DND-41 (cell line): ENCODE measurements around the gene ELF4.

Experiments used
- ATAC-seq: fragments of 200-7000 bp; cut with Tn5 transposase; 3 replicates; pipeline ENCODE4 v1.9.1; 2021; ENCODE audit warnings: low read depth; ENCODE audit not compliant: insufficient read depth
- DNase-seq: peaks from one replicate; pipeline ENCODE4 v3.0.0-alpha.2; 2020
- H2AFZ ChIP-seq: 2 replicates; pipeline ENCODE4 v1.6.0; 2012; ENCODE audit warnings: low read depth, low read length
- H3K27ac ChIP-seq: 2 replicates; pipeline ENCODE4 v1.5.1; 2012; ENCODE audit warnings: low read length, inconsistent platforms
- H3K27me3 ChIP-seq: fragments of 200-600 bp; sonication (generic); 2 replicates; pipeline ENCODE4 v1.6.0; 2012; ENCODE audit warnings: low read length, mild to moderate bottlenecking, inconsistent platforms; ENCODE audit not compliant: insufficient read depth, poor library complexity
- H3K36me3 ChIP-seq: 2 replicates; pipeline ENCODE4 v1.5.1; 2012; ENCODE audit warnings: low read length, inconsistent platforms; ENCODE audit not compliant: insufficient read depth
- H3K4me1 ChIP-seq: 2 replicates; pipeline ENCODE4 v1.5.1; 2012; ENCODE audit warnings: mild to moderate bottlenecking, low read length; ENCODE audit not compliant: insufficient read depth
- H3K4me2 ChIP-seq: 2 replicates; pipeline ENCODE4 v1.6.0; 2012; ENCODE audit warnings: mild to moderate bottlenecking, moderate library complexity, low read length, inconsistent platforms; ENCODE audit not compliant: insufficient read depth
- H3K4me3 ChIP-seq, 2 experiments: fragments of 200-600 bp in 1 of 2; shearing (Covaris generic) in 1 of 2; 2 replicates each; pipeline ENCODE4 v1.5.1; 2012 to 2016; ENCODE audit warnings: inconsistent platforms in 2 of 2, low read length in 2 of 2, mild to moderate bottlenecking in 2 of 2, low read depth in 1 of 2, moderate library complexity in 1 of 2
- H3K79me2 ChIP-seq: 2 replicates; pipeline ENCODE4 v1.6.0; 2012; ENCODE audit warnings: low read length, inconsistent platforms; ENCODE audit not compliant: insufficient read depth
- H3K9ac ChIP-seq: 2 replicates; pipeline ENCODE4 v1.6.0; 2012; ENCODE audit warnings: low read depth, mild to moderate bottlenecking, inconsistent platforms, low read length, moderate library complexity
- H3K9me3 ChIP-seq: 2 replicates; pipeline ENCODE4 v1.5.1; 2012; ENCODE audit warnings: low read length, moderate library complexity, mild to moderate bottlenecking, inconsistent platforms; ENCODE audit not compliant: insufficient read depth, severe bottlenecking
- H4K20me1 ChIP-seq: 2 replicates; pipeline ENCODE4 v1.6.0; 2012; ENCODE audit warnings: low read length; ENCODE audit not compliant: insufficient read depth
- EZH2 ChIP-seq: IDR thresholded peaks from 3 replicates; pipeline ENCODE4 v1.6.1; 2012; ENCODE audit warnings: borderline replicate concordance, low read depth, mild to moderate bottlenecking, moderate library complexity, low read length, inconsistent platforms; ENCODE audit not compliant: severe bottlenecking
- TF ChIP-seq, protein P1 (sequence below): IDR thresholded peaks from 2 replicates; pipeline ENCODE4 v1.5.1; 2012; ENCODE audit warnings: borderline replicate concordance, low read length, moderate library complexity, mild to moderate bottlenecking; ENCODE audit not compliant: poor library complexity, severe bottlenecking; ENCODE audit errors: extremely low read depth

ELF4 gene

DNA sequence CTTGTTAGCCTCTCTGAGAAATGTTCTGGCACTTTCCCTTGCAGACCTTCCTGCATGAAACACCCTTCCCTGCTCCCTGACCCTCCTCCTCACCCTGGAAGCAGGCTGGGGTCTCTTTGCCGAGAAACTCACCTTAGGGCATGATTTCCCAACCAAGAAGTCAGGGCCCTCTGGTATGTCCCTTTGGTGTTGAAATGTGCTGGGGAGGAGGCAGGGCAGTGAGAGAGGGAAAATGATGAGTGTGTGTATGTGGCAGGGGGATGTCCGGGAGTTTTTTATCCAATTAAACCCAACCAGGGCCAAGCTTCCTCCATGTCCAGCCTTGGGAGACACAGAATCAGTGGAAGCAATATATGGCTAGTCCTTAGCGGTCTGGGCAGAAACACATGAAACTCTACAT lies 5.1 kb downstream of the ELF4 start:
- Histone ChIP-seq H3K27ac (no peak overlapping the region), H3K9ac (no peak overlapping the region), H3K4me3 (no peak overlapping the region), H3K79me2 (peaks cover 4% of the 10 kb centered on the region; the same call in 1 of the 2 replicates), H3K36me3 (no peaks in the 10 kb centered on the region), H3K4me1 (peaks cover 19% of the 10 kb centered on the region), H4K20me1 (no peaks in the 10 kb centered on the region), H2AFZ (no peak overlapping the region), H3K9me3 (no peaks in the 10 kb centered on the region), H3K27me3 (no peaks in the 10 kb centered on the region), H3K4me2 (no peak overlapping the region)
- ATAC-seq = no peak
- no peak for DNase-seq
- TF ChIP-seq EZH2 = no peak
- TF ChIP-seq, protein P1, sequence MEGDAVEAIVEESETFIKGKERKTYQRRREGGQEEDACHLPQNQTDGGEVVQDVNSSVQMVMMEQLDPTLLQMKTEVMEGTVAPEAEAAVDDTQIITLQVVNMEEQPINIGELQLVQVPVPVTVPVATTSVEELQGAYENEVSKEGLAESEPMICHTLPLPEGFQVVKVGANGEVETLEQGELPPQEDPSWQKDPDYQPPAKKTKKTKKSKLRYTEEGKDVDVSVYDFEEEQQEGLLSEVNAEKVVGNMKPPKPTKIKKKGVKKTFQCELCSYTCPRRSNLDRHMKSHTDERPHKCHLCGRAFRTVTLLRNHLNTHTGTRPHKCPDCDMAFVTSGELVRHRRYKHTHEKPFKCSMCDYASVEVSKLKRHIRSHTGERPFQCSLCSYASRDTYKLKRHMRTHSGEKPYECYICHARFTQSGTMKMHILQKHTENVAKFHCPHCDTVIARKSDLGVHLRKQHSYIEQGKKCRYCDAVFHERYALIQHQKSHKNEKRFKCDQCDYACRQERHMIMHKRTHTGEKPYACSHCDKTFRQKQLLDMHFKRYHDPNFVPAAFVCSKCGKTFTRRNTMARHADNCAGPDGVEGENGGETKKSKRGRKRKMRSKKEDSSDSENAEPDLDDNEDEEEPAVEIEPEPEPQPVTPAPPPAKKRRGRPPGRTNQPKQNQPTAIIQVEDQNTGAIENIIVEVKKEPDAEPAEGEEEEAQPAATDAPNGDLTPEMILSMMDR = no peak

DNA sequence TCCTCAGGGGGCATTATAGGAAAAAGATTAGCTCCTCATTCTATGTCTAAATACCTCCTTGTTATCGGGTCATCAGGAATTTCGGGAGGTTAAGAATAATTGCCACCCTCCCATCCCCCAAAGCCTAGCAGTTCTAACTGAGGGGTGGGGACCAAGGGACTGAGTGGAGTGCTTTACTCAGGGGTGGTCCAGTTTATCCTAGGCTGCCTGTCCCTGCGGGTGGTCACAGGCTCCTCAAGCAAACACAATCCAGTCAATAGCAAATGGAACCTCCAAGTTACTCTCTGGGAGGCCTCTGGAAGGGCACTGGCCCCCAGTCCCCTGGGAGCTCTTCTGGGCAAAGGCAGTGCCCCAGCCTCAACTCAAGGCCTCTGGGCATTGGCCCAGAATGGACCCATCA lies 6.7 kb downstream of the ELF4 start:
- no peaks in the 10 kb centered on the region for H4K20me1 ChIP-seq
- 0 out of 2 replicates have a peak, but pooled peaks cover 4% of the 10 kb centered on the region for H3K4me1 ChIP-seq
- H3K4me3 ChIP-seq = no peak overlapping the region
- no peak overlapping the region for H3K27ac ChIP-seq
- H2AFZ ChIP-seq = no peak overlapping the region
- TF ChIP-seq EZH2 = no peak
- TF ChIP-seq, protein P1 = no peak
- H3K79me2 ChIP-seq = peaks cover 10% of the 10 kb centered on the region; the same call in 1 of the 2 replicates
- ATAC-seq (no peak), DNase-seq (no peak)
- no peaks in the 10 kb centered on the region for H3K36me3 ChIP-seq
- no peaks in the 10 kb centered on the region for H3K9me3 ChIP-seq
- no peak overlapping the region for H3K9ac ChIP-seq
- H3K4me2 ChIP-seq = no peak overlapping the region
- H3K27me3 ChIP-seq = no peaks in the 10 kb centered on the region

DNA sequence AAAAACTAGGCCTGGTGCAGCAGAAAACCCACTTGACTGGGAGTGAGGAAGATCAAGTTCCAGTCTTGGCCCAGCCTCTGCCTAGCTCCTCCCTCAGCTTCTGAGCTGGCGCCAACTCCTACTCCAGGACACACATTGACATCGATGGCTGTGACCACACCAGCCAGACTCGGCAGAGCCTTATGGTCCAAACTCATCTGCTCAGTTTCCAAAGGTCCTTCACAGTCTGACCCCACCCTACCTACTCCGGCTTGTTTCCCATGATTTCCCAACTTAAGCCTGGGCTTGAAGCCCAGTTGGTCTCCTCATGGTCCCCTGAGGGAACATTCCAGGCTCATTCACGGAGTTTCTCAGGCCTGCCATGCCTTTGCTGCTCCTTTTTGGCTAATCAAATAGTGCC lies 10.1 kb downstream of the ELF4 start:
- ATAC-seq = no peak
- H3K79me2 ChIP-seq = peaks cover 13% of the 10 kb centered on the region; the same call in 1 of the 2 replicates

More for the DNA sequence above, 10.1 kb downstream of the ELF4 start:
- H3K9me3 ChIP-seq = no peaks in the 10 kb centered on the region
- no peak overlapping the region for H3K9ac ChIP-seq
- H3K4me1 ChIP-seq = peaks cover 8% of the 10 kb centered on the region
- no peaks in the 10 kb centered on the region for H3K36me3 ChIP-seq
- no peak overlapping the region for H3K27ac ChIP-seq
- H3K27me3 ChIP-seq = no peaks in the 10 kb centered on the region
- no peak overlapping the region for H3K4me3 ChIP-seq
- H2AFZ ChIP-seq = no peak overlapping the region
- DNase-seq = no peak
- no peak overlapping the region for H3K4me2 ChIP-seq
- H4K20me1 ChIP-seq = no peaks in the 10 kb centered on the region
- TF ChIP-seq EZH2 = no peak
- TF ChIP-seq, protein P1 = no peak
